Measurements from ENCODE around the gene CRIP2.

CRIP2 gene

GRCh38 chr14:105505101-105505500 lies 30.5 kb downstream of the CRIP2 start:
- Histone ChIP-seq H3K4me1 (ENCODE audit: insufficient read depth, insufficient read length) (peaks cover 4% of the 10 kb centered on the region), H3K9me3 (ENCODE audit: insufficient read depth, low read length) (no peaks in the 10 kb centered on the region), H3K4me3 (ENCODE audit: insufficient read length, low read depth) (no peak overlapping the region), H3K27me3 (ENCODE audit: insufficient read depth, insufficient read length) (no peaks in the 10 kb centered on the region), H3K9ac (ENCODE audit: insufficient read length, low read depth) (no peak overlapping the region), H3K36me3 (ENCODE audit: insufficient read depth, insufficient read length, low read length) (peaks cover 5% of the 10 kb centered on the region)
- no peak for DNase-seq (ENCODE audit: low read depth, low spot score)
- TF ChIP-seq SUZ12 (IDR thresholded peaks at IDR 0.05; ENCODE audit: extremely low read depth, insufficient read depth, insufficient read length) (no peak), YY1 (IDR thresholded peaks at IDR 0.05; ENCODE audit: insufficient read depth, insufficient read length) (no peak), ZNF274 (IDR thresholded peaks at IDR 0.05; ENCODE audit: low read depth, low read length) (no peak)

GRCh38 chr14:105507247-105507646 lies 32.6 kb downstream of the CRIP2 start:
- no peak for DNase-seq (ENCODE audit: low read depth, low spot score)
- Histone ChIP-seq H3K9me3 (ENCODE audit: insufficient read depth, low read length) (no peaks in the 10 kb centered on the region), H3K4me1 (ENCODE audit: insufficient read depth, insufficient read length) (peaks cover 4% of the 10 kb centered on the region), H3K9ac (ENCODE audit: insufficient read length, low read depth) (no peak overlapping the region), H3K4me3 (ENCODE audit: insufficient read length, low read depth) (no peak overlapping the region), H3K27me3 (ENCODE audit: insufficient read depth, insufficient read length) (no peaks in the 10 kb centered on the region), H3K36me3 (ENCODE audit: insufficient read depth, insufficient read length, low read length) (no peaks in the 10 kb centered on the region)
- TF ChIP-seq ZNF274 (IDR thresholded peaks at IDR 0.05; ENCODE audit: low read depth, low read length) (no peak), YY1 (IDR thresholded peaks at IDR 0.05; ENCODE audit: insufficient read depth, insufficient read length) (no peak), SUZ12 (IDR thresholded peaks at IDR 0.05; ENCODE audit: extremely low read depth, insufficient read depth, insufficient read length) (no peak)

GRCh38 chr14:105508069-105508468 lies 33.4 kb downstream of the CRIP2 start:
- Histone ChIP-seq H3K4me1 (ENCODE audit: insufficient read depth, insufficient read length) (peaks cover 4% of the 10 kb centered on the region), H3K27me3 (ENCODE audit: insufficient read depth, insufficient read length) (no peaks in the 10 kb centered on the region), H3K4me3 (ENCODE audit: insufficient read length, low read depth) (no peak overlapping the region), H3K9ac (ENCODE audit: insufficient read length, low read depth) (no peak overlapping the region), H3K9me3 (ENCODE audit: insufficient read depth, low read length) (no peaks in the 10 kb centered on the region), H3K36me3 (ENCODE audit: insufficient read depth, insufficient read length, low read length) (no peaks in the 10 kb centered on the region)
- TF ChIP-seq ZNF274 (IDR thresholded peaks at IDR 0.05; ENCODE audit: low read depth, low read length) (no peak), SUZ12 (IDR thresholded peaks at IDR 0.05; ENCODE audit: extremely low read depth, insufficient read depth, insufficient read length) (no peak), YY1 (IDR thresholded peaks at IDR 0.05; ENCODE audit: insufficient read depth, insufficient read length) (no peak)
- DNase-seq (ENCODE audit: low read depth, low spot score): no peak

- H3K4me1 ChIP-seq (ENCODE audit: insufficient read depth, insufficient read length): peaks cover 4% of the 10 kb centered on the region
- H3K9me3 ChIP-seq (ENCODE audit: insufficient read depth, low read length): no peaks in the 10 kb centered on the region
- no peak overlapping the region for H3K9ac ChIP-seq (ENCODE audit: insufficient read length, low read depth)
- H3K27me3 ChIP-seq (ENCODE audit: insufficient read depth, insufficient read length): no peaks in the 10 kb centered on the region
- no peak for TF ChIP-seq YY1 (IDR thresholded peaks at IDR 0.05; ENCODE audit: insufficient read depth, insufficient read length)
- TF ChIP-seq SUZ12 (IDR thresholded peaks at IDR 0.05; ENCODE audit: extremely low read depth, insufficient read depth, insufficient read length): no peak
- no peak for TF ChIP-seq ZNF274 (IDR thresholded peaks at IDR 0.05; ENCODE audit: low read depth, low read length)
- no peak for DNase-seq (ENCODE audit: low read depth, low spot score)
- no peaks in the 10 kb centered on the region for H3K36me3 ChIP-seq (ENCODE audit: insufficient read depth, insufficient read length, low read length)
- H3K4me3 ChIP-seq (ENCODE audit: insufficient read length, low read depth): no peak overlapping the region
Observed at GRCh38 chr14:105508601-105509000, 34.0 kb downstream of the CRIP2 start.

GRCh38 chr14:105517096-105517495 lies 42.5 kb downstream of the CRIP2 start:
- Histone ChIP-seq H3K27me3 (ENCODE audit: insufficient read depth, insufficient read length) (no peaks in the 10 kb centered on the region), H3K9ac (ENCODE audit: insufficient read length, low read depth) (no peak overlapping the region), H3K9me3 (ENCODE audit: insufficient read depth, low read length) (peaks cover 16% of the 10 kb centered on the region), H3K4me1 (ENCODE audit: insufficient read depth, insufficient read length) (no peaks in the 10 kb centered on the region), H3K36me3 (ENCODE audit: insufficient read depth, insufficient read length, low read length) (no peaks in the 10 kb centered on the region), H3K4me3 (ENCODE audit: insufficient read length, low read depth) (no peak overlapping the region)
- no peak for DNase-seq (ENCODE audit: low read depth, low spot score)
- TF ChIP-seq SUZ12 (IDR thresholded peaks at IDR 0.05; ENCODE audit: extremely low read depth, insufficient read depth, insufficient read length) (no peak), ZNF274 (IDR thresholded peaks at IDR 0.05; ENCODE audit: low read depth, low read length) (no peak), YY1 (IDR thresholded peaks at IDR 0.05; ENCODE audit: insufficient read depth, insufficient read length) (no peak)

- peaks cover 16% of the 10 kb centered on the region for H3K9me3 ChIP-seq (ENCODE audit: insufficient read depth, low read length)
- peaks cover 2% of the 10 kb centered on the region for H3K27me3 ChIP-seq (ENCODE audit: insufficient read depth, insufficient read length)
- TF ChIP-seq ZNF274 (IDR thresholded peaks at IDR 0.05; ENCODE audit: low read depth, low read length): no peak
- no peak for TF ChIP-seq SUZ12 (IDR thresholded peaks at IDR 0.05; ENCODE audit: extremely low read depth, insufficient read depth, insufficient read length)
- no peak for TF ChIP-seq YY1 (IDR thresholded peaks at IDR 0.05; ENCODE audit: insufficient read depth, insufficient read length)
- no peaks in the 10 kb centered on the region for H3K36me3 ChIP-seq (ENCODE audit: insufficient read depth, insufficient read length, low read length)
- H3K4me1 ChIP-seq (ENCODE audit: insufficient read depth, insufficient read length): no peaks in the 10 kb centered on the region
- no peak overlapping the region for H3K9ac ChIP-seq (ENCODE audit: insufficient read length, low read depth)
- no peak overlapping the region for H3K4me3 ChIP-seq (ENCODE audit: insufficient read length, low read depth)
- no peak for DNase-seq (ENCODE audit: low read depth, low spot score)
Observed at GRCh38 chr14:105519946-105520698, 45.5 kb downstream of the CRIP2 start.

- peaks cover 23% of the 10 kb centered on the region for H3K27me3 ChIP-seq (ENCODE audit: insufficient read depth, insufficient read length)
- H3K9me3 ChIP-seq (ENCODE audit: insufficient read depth, low read length): peaks cover 5% of the 10 kb centered on the region; the same call in 1 of the 2 replicates
- no peak for TF ChIP-seq ZNF274 (IDR thresholded peaks at IDR 0.05; ENCODE audit: low read depth, low read length)
- no peak for TF ChIP-seq SUZ12 (IDR thresholded peaks at IDR 0.05; ENCODE audit: extremely low read depth, insufficient read depth, insufficient read length)
- no peak for TF ChIP-seq YY1 (IDR thresholded peaks at IDR 0.05; ENCODE audit: insufficient read depth, insufficient read length)
- H3K4me3 ChIP-seq (ENCODE audit: insufficient read length, low read depth): peak overlapping the region; percentile 40
- DNase-seq (ENCODE audit: low read depth, low spot score): no peak
- H3K9ac ChIP-seq (ENCODE audit: insufficient read length, low read depth): no peak overlapping the region
- H3K36me3 ChIP-seq (ENCODE audit: insufficient read depth, insufficient read length, low read length): no peaks in the 10 kb centered on the region
- peaks cover 3% of the 10 kb centered on the region for H3K4me1 ChIP-seq (ENCODE audit: insufficient read depth, insufficient read length)
Observed at GRCh38 chr14:105525326-105525725, 50.7 kb downstream of the CRIP2 start.

Data from NT2/D1 (cell line).